ENCODE data around the gene KLK14.
A peak's percentile ranks its signal among the peaks of the same experiment; 100 is the strongest.

Gene KLK14

DNA sequence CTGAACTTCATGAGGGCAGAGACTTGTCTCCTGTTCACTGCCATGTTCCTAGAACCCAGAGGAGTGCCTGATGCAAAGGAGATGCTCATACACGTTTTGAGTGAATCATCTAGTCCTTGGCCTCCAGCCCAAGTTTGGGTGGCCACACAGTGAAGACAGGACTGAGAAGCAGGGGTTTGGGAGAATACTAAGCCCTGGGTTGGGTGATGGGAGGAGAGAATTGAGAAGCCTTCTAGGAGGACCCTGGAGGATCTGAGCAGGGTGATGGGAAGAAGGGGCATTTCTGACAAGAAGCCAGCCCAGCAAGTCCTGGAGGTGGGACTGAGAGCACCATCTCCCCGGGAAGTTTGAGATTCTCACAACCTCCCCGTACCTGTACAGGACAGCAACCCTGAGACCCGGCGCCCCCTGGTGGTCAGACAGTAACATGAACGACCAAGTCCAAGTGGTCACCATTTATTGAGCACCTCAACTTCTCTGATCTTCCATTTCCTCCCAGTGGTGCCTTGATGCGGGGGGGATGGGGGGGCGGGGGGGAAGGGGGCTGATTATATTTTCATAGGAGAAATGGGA lies 14.6 kb upstream of the KLK14 start:
- no peak overlapping the region for H3K27ac Mint-ChIP-seq
- H3K27me3 Mint-ChIP-seq, result no peaks in the 10 kb centered on the region
- H3K4me3 Mint-ChIP-seq, result peak overlapping the region; percentile 37
- H3K36me3 Mint-ChIP-seq, result peaks cover 2% of the 10 kb centered on the region
- no peaks in the 10 kb centered on the region for H3K9me3 Mint-ChIP-seq
- peaks cover 27% of the 10 kb centered on the region for H3K4me1 Mint-ChIP-seq

DNA sequence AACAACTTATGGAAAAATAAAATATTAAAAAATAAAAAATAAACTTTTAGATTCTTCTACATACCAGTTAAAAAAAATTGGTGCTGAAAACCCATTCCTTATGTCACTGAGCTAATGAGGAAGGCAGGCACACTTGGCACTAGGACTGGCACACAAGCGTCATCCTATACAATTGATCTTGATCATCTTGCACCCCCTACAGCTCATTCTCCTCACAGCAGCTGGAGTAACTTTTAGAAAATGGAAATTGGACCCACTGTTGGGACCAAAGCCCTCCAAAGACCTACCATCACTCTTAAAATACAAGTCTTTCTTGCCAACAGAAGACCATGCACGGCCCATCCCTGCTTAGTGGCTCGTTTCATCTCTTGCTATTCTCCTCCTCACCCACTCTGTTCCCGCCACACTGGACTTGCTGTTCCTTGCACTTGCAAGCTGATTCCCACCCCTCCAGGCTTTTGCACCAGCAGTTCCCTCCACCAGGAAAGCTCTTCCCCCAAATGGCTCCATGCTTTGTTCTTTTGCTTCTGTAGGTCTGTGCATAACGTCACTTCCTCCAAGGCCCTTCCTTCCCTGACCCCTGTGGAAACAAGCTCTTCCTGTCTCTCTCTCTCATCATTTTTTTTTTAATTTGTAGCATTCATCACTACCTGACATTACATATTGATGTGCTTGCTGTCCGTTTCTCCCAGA lies 13.9 kb upstream of the KLK14 start:
- no peak overlapping the region for H3K27ac Mint-ChIP-seq
- peaks cover 2% of the 10 kb centered on the region for H3K36me3 Mint-ChIP-seq
- H3K4me3 Mint-ChIP-seq, result no peak overlapping the region
- H3K4me1 Mint-ChIP-seq, result peaks cover 27% of the 10 kb centered on the region
- no peaks in the 10 kb centered on the region for H3K27me3 Mint-ChIP-seq
- no peaks in the 10 kb centered on the region for H3K9me3 Mint-ChIP-seq

DNA sequence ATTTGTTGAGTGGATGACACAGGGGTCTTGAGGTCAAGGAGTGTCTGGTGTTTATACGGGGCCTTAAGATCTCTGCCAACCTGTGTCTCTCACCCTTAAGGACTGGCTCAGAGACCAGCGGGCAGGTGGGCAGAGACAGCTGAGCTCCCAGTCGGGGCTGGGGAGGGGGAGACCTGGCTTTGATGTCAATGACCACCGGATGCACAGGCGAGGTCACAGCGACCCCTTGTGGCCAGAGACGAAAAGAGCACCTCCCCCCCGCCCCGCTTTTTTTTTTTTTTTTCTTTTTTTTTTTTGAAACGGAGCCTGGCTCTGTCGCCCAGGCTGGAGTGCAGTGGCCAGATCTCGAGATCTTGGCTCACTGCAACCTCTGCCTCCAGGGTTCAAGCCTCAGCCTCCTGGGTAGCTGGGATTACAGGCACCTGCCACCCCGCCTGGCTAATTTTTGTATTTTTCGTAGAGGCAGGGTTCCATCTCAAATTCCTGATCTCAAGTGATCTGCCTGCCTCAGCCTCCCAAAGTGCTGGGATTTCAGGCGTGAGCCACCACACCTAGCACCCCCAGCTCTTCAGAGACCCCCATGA lies 12.1 kb upstream of the KLK14 start:
- Mint-ChIP-seq H3K27ac (no peak overlapping the region), H3K27me3 (no peaks in the 10 kb centered on the region), H3K9me3 (no peaks in the 10 kb centered on the region), H3K4me3 (no peak overlapping the region), H3K4me1 (peaks cover 20% of the 10 kb centered on the region), H3K36me3 (peaks cover 2% of the 10 kb centered on the region)

GRCh38 chr19:51093510-51094345 lies 11.0 kb upstream of the KLK14 start:
- H3K4me3 Mint-ChIP-seq, result no peak overlapping the region
- no peaks in the 10 kb centered on the region for H3K9me3 Mint-ChIP-seq
- H3K27me3 Mint-ChIP-seq, result no peaks in the 10 kb centered on the region
- H3K36me3 Mint-ChIP-seq, result peaks cover 2% of the 10 kb centered on the region
- H3K27ac Mint-ChIP-seq, result peak overlapping the region; percentile 75
- peaks cover 13% of the 10 kb centered on the region for H3K4me1 Mint-ChIP-seq

DNA sequence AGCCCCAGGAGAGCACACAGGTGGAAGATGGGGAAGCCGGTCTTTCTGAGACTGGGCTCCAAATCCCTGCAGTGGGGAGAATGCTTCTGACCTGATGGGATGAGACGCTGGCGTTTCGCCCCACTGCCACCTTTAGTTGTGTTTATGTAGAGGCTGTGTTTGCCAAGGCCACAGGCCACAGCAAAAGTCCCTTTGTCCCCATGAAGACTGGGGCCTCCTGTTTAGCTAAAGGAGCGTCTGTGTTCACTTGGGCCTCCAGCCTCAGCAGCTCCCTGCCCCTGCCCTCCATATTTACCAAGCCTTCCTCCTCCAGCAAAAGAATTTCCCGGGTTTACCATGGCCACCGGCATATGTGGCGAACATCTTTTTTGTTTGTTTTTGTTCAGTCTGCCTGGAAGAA lies 10.4 kb upstream of the KLK14 start:
- H3K36me3 Mint-ChIP-seq, result peaks cover 2% of the 10 kb centered on the region

DNA sequence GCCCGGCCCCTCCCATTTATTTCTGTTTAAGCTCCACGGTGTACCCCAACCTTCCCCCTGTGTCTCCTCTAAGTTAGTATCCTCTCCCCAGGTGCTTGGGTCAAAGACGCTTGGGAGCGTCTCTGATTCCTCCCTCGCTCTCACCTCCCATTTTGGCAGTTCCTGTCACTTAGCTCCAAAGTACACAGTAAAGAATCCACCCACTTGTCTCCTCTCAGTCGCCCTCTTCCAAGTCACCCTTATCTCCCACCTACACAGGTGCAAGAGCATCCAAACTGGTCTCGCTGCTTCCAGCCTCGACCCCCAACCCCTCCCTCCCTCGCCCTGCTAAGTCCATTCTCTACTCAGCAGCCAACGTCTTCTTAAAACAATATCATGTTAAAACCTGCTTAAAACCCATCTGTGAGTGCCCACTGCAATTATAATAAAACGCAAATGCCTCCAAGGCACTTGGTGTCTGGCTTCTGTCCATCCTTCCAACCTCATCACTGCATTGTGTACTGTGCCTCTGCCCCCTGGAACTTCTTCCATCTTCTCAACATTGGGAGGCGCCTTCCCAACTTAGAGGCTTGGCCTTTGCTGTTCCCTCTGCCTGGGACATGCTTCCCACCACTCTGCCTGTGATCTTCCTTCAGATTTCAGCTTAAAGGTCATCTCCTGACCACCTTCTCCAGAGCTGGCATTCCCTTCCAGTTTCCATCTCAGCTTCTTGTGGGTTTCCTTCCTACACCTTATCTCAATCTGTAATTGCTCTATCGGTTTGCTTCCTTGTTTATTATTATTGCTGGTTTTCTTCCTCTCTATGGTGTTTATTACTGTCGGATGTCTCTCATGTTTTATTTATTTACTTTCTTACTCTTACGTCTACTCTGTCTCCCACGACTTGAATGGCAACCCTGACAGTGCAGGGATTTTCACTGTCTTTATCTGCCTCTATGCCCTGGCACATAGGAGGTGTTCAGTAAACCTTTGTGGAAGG lies 9.5 kb upstream of the KLK14 start:
- H3K27ac Mint-ChIP-seq, result no peak overlapping the region
- peaks cover 7% of the 10 kb centered on the region for H3K4me1 Mint-ChIP-seq
- H3K27me3 Mint-ChIP-seq, result no peaks in the 10 kb centered on the region
- no peaks in the 10 kb centered on the region for H3K9me3 Mint-ChIP-seq
- H3K4me3 Mint-ChIP-seq, result no peak overlapping the region
- peaks cover 2% of the 10 kb centered on the region for H3K36me3 Mint-ChIP-seq

More for the DNA sequence above, 10.4 kb upstream of the KLK14 start:
- no peak overlapping the region for H3K27ac Mint-ChIP-seq
- no peak overlapping the region for H3K4me3 Mint-ChIP-seq
- no peaks in the 10 kb centered on the region for H3K27me3 Mint-ChIP-seq
- peaks cover 13% of the 10 kb centered on the region for H3K4me1 Mint-ChIP-seq
- no peaks in the 10 kb centered on the region for H3K9me3 Mint-ChIP-seq

DNA sequence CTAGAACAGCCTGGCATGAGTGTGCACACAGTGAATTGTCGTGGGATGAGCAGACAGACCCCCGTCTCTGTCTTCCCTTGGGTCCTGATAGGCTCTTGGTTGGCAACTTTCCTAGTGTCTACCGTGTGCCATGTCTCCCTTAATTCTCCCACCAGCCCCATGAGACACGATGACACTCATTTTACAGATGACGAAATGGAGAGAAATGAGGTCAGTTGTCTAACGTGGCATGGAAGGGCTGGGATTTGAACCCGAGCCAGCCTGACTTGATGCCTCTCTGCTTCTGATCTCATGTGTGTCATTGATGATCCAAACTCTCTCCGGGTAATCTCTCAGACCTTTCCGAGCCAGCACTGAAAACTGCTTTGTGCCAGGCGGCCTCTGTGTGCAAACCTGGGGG lies 8.4 kb upstream of the KLK14 start:
- Mint-ChIP-seq H3K27me3 (no peaks in the 10 kb centered on the region), H3K36me3 (no peaks in the 10 kb centered on the region), H3K27ac (no peak overlapping the region), H3K4me1 (no peaks in the 10 kb centered on the region), H3K9me3 (no peaks in the 10 kb centered on the region), H3K4me3 (no peak overlapping the region)

- no peaks in the 10 kb centered on the region for H3K9me3 Mint-ChIP-seq
- no peaks in the 10 kb centered on the region for H3K4me1 Mint-ChIP-seq
- no peaks in the 10 kb centered on the region for H3K36me3 Mint-ChIP-seq
- no peaks in the 10 kb centered on the region for H3K27me3 Mint-ChIP-seq
- H3K27ac Mint-ChIP-seq, result no peak overlapping the region
- no peak overlapping the region for H3K4me3 Mint-ChIP-seq
Measured at GRCh38 chr19:51090471-51090870, 7.8 kb upstream of the KLK14 start.

GRCh38 chr19:51089786-51090185 lies 7.1 kb upstream of the KLK14 start:
- H3K27ac Mint-ChIP-seq, result no peak overlapping the region
- H3K9me3 Mint-ChIP-seq, result no peaks in the 10 kb centered on the region
- H3K4me3 Mint-ChIP-seq, result no peak overlapping the region
- H3K27me3 Mint-ChIP-seq, result no peaks in the 10 kb centered on the region
- H3K4me1 Mint-ChIP-seq, result no peaks in the 10 kb centered on the region
- H3K36me3 Mint-ChIP-seq, result no peaks in the 10 kb centered on the region

DNA sequence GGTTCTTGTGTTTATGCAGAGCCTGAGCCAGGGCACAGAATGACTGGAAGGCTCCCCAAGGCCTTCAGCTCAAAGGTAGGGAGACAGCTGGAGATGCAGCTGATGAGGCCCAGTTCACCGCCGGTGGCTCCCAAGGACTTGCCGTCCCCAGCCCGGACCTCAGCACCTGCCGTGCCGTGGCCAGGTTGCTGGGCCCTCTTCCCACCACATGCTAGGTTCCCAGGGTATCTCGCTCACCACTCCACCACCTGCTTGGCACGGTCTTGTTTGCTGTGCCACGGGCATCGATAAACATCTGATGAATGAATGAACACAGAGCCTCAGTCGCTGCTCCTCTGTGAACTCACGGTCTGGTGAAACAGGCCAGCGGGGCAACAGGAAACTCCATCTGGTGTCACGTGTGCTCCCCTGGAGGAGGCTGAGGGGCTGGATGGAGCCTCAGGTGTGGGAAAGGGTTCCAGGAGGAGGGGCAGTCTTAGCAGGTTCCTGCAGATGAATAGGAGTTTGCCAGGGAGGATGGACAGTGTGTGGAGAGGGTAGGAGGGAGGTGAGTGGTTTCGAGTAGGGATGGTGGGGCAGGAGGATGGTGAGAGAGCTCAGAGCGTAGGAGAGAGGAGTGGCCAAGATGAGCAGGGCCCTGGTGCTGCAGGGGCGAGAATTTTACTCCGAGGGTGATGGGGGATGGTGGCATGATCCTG lies 3.6 kb upstream of the KLK14 start:
- Mint-ChIP-seq H3K27ac (no peak overlapping the region), H3K4me1 (no peaks in the 10 kb centered on the region), H3K4me3 (no peak overlapping the region), H3K9me3 (no peaks in the 10 kb centered on the region), H3K27me3 (peaks cover 8% of the 10 kb centered on the region), H3K36me3 (no peaks in the 10 kb centered on the region)

- Mint-ChIP-seq H3K36me3 (no peaks in the 10 kb centered on the region), H3K27me3 (peaks cover 8% of the 10 kb centered on the region), H3K4me3 (no peak overlapping the region), H3K9me3 (no peaks in the 10 kb centered on the region), H3K27ac (no peak overlapping the region), H3K4me1 (no peaks in the 10 kb centered on the region)
Measured at GRCh38 chr19:51084505-51084904, 1.8 kb upstream of the KLK14 start.

DNA sequence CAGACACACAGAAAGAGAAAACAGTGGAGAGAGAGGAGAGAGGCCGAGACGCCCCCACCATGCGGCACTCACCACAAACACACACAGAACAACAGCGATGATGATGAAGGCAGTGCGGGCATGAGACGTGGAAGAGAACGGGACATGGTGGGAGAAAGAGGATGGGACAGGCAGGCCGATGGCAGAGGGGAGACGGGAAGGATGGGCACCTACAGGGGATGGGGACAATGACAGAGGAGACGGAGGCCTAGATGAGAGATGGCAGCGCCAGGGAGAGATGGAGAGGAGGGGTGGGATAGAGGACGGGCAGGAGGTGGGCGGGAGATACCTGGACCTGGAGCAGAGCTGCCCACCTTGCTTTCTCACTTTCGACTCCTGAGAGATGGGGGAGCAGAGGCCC lies 1.1 kb upstream of the KLK14 start:
- Mint-ChIP-seq H3K36me3 (no peaks in the 10 kb centered on the region), H3K27ac (no peak overlapping the region), H3K4me3 (no peak overlapping the region), H3K9me3 (no peaks in the 10 kb centered on the region), H3K27me3 (peaks cover 8% of the 10 kb centered on the region), H3K4me1 (no peaks in the 10 kb centered on the region)

DNA sequence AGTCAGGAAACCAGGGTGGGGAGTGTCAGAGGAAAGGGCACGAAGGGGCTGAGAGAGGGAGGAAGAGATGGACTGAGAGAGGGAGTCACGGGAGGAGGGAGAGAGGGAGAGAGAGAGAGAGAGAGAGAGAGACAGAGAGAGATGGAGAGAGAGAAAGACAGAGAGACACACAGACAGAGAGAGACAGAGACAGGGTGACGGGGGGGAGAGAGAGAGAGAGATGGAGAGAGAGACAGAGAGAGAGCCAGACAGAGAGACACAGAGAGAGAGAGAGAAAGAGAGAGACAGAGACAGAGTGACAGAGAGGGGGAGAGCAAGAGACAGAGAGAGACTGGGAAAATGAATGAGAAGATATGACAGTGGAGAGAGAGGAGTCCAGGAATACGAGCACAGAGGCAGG lies 494 bp upstream of the KLK14 start:
- Mint-ChIP-seq H3K27ac (no peak overlapping the region), H3K36me3 (no peaks in the 10 kb centered on the region), H3K4me3 (no peak overlapping the region), H3K27me3 (peaks cover 8% of the 10 kb centered on the region), H3K4me1 (no peaks in the 10 kb centered on the region), H3K9me3 (no peaks in the 10 kb centered on the region)

DNA sequence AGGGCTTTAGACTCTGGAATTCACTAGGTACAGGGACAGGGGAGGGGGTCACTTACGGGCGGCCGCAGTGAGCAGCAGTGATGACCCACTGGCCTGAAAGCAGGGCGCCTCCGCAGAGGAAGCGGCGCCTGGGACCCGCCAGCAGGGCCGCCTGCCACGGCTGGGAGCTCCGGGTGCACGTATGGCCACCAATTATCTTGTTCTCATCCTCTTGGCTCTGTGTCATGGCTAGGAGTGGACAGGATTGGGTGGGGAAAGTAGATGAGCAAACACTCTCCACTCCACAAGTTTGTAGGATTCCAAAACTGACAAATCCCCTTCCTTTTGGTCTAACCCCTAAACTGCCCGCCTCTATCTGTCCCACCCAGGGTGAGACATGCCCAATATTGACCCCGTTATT lies 1.2 kb downstream of the KLK14 start:
- Mint-ChIP-seq H3K4me1 (no peaks in the 10 kb centered on the region), H3K9me3 (no peaks in the 10 kb centered on the region), H3K27me3 (peaks cover 8% of the 10 kb centered on the region), H3K27ac (no peak overlapping the region), H3K4me3 (no peak overlapping the region), H3K36me3 (no peaks in the 10 kb centered on the region)
